Measurements from ENCODE around the gene SPTLC2. TPM values are rescaled to one million over a fixed set of nuclear protein-coding genes. Genes with fewer than 3 reads are reported as not detected.

SPTLC2 gene
- total RNA-seq, 1 experiment from 2014 or later, result 44.7 TPM

DNA sequence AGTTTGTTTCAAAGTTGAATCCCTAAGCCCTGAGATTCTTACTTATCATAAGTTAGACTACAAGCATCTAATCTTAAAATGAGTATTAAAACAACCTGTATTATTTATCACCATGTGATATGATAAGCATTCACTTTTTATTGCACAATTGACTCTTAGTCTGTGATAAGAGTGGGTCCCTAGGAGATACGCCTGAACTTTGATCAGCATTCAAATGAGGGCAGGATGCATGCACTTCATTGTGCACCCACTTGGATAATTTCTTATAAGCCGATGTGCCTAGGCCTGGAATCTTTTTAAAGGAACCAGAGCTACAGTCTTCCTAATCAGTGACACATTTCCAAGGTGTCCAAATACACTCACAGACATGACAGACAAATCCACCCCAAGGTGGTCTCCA, 31.4 kb upstream of the SPTLC2 start:
- RAD21 ChIA-PET (ENCODE audit: low non-redundant PET in 1 of 2, low total read pairs in 2 of 2, uncharacterized antibody in 2 of 2, unreplicated experiment in 2 of 2), result no interaction called here
- POLR2A ChIA-PET, result no interaction called here
- H3K4me3 ChIP-seq (replicated peaks in 1 of 2; ENCODE audit: low read depth in 1 of 2, low read length in 2 of 2), result no peak overlapping the region
- H3K27me3 ChIP-seq (ENCODE audit: insufficient read depth, low read length), result no peaks in the 10 kb centered on the region
- intact Hi-C loops (cut with micrococcal nuclease), result no loop called here
- no peak overlapping the region for H3K4me2 ChIP-seq (ENCODE audit: low read length)
- no peak for ATAC-seq
- no peaks in the 10 kb centered on the region for H3K9me2 ChIP-seq (ENCODE audit: insufficient read depth)
- TF ChIP-seq ELF1 (IDR thresholded peaks at IDR 0.05; ENCODE audit: borderline replicate concordance, low read depth), result no peak
- no peak for TF ChIP-seq SIN3A (IDR thresholded peaks at IDR 0.05; ENCODE audit: low read depth)
- no peak for TF ChIP-seq POLR2A (IDR thresholded peaks at IDR 0.05; ENCODE audit: borderline replicate concordance, extremely low read depth, insufficient read depth, insufficient read length)
- no peak for TF ChIP-seq TCF7L2 (IDR thresholded peaks at IDR 0.05; ENCODE audit: borderline replicate concordance, extremely low read depth, insufficient read depth, insufficient read length)
- TF ChIP-seq ZBTB33 (IDR thresholded peaks at IDR 0.05; ENCODE audit: extremely low read depth, insufficient replicate concordance, low read length), result no peak
- no peak for TF ChIP-seq ZFX (IDR thresholded peaks at IDR 0.05)
- no peak for TF ChIP-seq CTCF (IDR thresholded peaks at IDR 0.05 in 2 of 3, conservative IDR thresholded peaks at IDR 0.05 in 1 of 3; ENCODE audit: borderline replicate concordance in 1 of 3, insufficient read depth in 1 of 3, low read depth in 2 of 3, low read length in 2 of 3)
- no peak for TF ChIP-seq RAD21 (IDR thresholded peaks at IDR 0.05; ENCODE audit: low read depth)
- TF ChIP-seq, protein P1, sequence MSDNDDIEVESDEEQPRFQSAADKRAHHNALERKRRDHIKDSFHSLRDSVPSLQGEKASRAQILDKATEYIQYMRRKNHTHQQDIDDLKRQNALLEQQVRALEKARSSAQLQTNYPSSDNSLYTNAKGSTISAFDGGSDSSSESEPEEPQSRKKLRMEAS (IDR thresholded peaks at IDR 0.05), result no peak
- no peak for TF ChIP-seq EGR1 (IDR thresholded peaks at IDR 0.05; ENCODE audit: low read depth)
- no peak for TF ChIP-seq JUND (IDR thresholded peaks at IDR 0.05)
- no peak for TF ChIP-seq EZH2 (IDR thresholded peaks at IDR 0.05)
- TF ChIP-seq ZNF274 (IDR thresholded peaks at IDR 0.05; ENCODE audit: low read depth, low read length), result no peak
- no peak for TF ChIP-seq YY1 (IDR thresholded peaks at IDR 0.05; ENCODE audit: extremely low read depth, insufficient replicate concordance, low read depth, low read length)
- TF ChIP-seq SP1 (IDR thresholded peaks at IDR 0.05; ENCODE audit: low read depth), result no peak
- TF ChIP-seq POLR2AphosphoS5 (IDR thresholded peaks at IDR 0.05; ENCODE audit: low read depth, low read length), result no peak
- TF ChIP-seq SRF (IDR thresholded peaks at IDR 0.05; ENCODE audit: low read depth), result no peak
- no peak for TF ChIP-seq CBX3 (IDR thresholded peaks at IDR 0.05; ENCODE audit: low read depth)
- TF ChIP-seq CEBPB (IDR thresholded peaks at IDR 0.05; ENCODE audit: low read depth), result no peak
- DNase-seq (ENCODE audit: low read depth, low spot score), result no peak
- H2AFZ ChIP-seq (ENCODE audit: low read depth, low read length, poor library complexity, severe bottlenecking), result no peak overlapping the region
- no TSS peak for BruUV-seq (replicated peaks)
- H4K20me1 ChIP-seq (ENCODE audit: insufficient read depth), result no peaks in the 10 kb centered on the region
- no peaks in the 10 kb centered on the region for H3K4me1 ChIP-seq (ENCODE audit: control insufficient read depth in 1 of 2, insufficient read depth in 2 of 2, low read length in 2 of 2)
- H3K36me3 ChIP-seq (ENCODE audit: control insufficient read depth in 1 of 2, insufficient read depth in 2 of 2, low read length in 2 of 2), result no peaks in the 10 kb centered on the region
- no peak overlapping the region for H3K27ac ChIP-seq (ENCODE audit: low read depth, low read length)
- H3K9me3 ChIP-seq (ENCODE audit: control insufficient read depth in 1 of 2, insufficient read depth in 1 of 2, low read depth in 1 of 2, low read length in 2 of 2), result no peaks in the 10 kb centered on the region
- H3K9ac ChIP-seq (ENCODE audit: low read length), result no peak overlapping the region
- CTCF ChIA-PET, result no interaction called here
- H3K79me2 ChIP-seq (ENCODE audit: insufficient read depth, low read length), result no peaks in the 10 kb centered on the region
